Epithelial cell of esophagus (primary cell): ENCODE results near the gene A2M.
A peak's percentile ranks its signal among the peaks of the same experiment; 100 is the strongest.

Experiments used
- DNase-seq: peaks from one replicate; pipeline ENCODE4 v3.0.0; 2010; ENCODE audit warnings: low read depth
- H3K4me3 ChIP-seq: 2 replicates; pipeline ENCODE4 v1.5.1; 2011; ENCODE audit warnings: mild to moderate bottlenecking, low read length, control low read depth
- CTCF ChIP-seq: IDR thresholded peaks from 2 replicates; pipeline ENCODE4 v1.5.1; 2011; ENCODE audit warnings: low read depth, mild to moderate bottlenecking, low read length, control low read depth, inconsistent platforms; ENCODE audit not compliant: insufficient read depth; ENCODE audit errors: missing control alignments

A2M gene

GRCh38 chr12:9115731-9116559, at the start of gene A2M:
TSS of gene A2M (minus strand) at chr12:9115919. CDS start at chr12:9115849, 70 bp downstream.
- no peak for TF ChIP-seq CTCF
- H3K4me3 ChIP-seq, result no peak within 1 kb of the TSS
- DNase-seq, result no peak

GRCh38 chr12:9163392-9163791, 47.7 kb upstream of the A2M start:
- TF ChIP-seq CTCF, result no peak
- DNase-seq, result no peak

GRCh38 chr12:9156119-9156518, 40.4 kb upstream of the A2M start:
- TF ChIP-seq CTCF, result no peak
- H3K4me3 ChIP-seq, result no peak overlapping the region
- DNase-seq, result no peak

More at GRCh38 chr12:9163392-9163791, 47.7 kb upstream of the A2M start:
- H3K4me3 ChIP-seq, result no peak overlapping the region

- DNase-seq, result peak; percentile 19
- peak; percentile 35 for TF ChIP-seq CTCF
- H3K4me3 ChIP-seq, result no peak overlapping the region
Observed at GRCh38 chr12:9149372-9149771, 33.7 kb upstream of the A2M start.

- H3K4me3 ChIP-seq, result no peak overlapping the region
- TF ChIP-seq CTCF, result no peak
- DNase-seq, result no peak
Observed at GRCh38 chr12:9148926-9149325, 33.2 kb upstream of the A2M start.

- H3K4me3 ChIP-seq, result no peak overlapping the region
- no peak for TF ChIP-seq CTCF
- DNase-seq, result no peak
Observed at GRCh38 chr12:9147461-9147860, 31.7 kb upstream of the A2M start.

GRCh38 chr12:9144730-9145106, 29.0 kb upstream of the A2M start:
- DNase-seq, result no peak
- no peak for TF ChIP-seq CTCF
- H3K4me3 ChIP-seq, result no peak overlapping the region
